GM23338 (cell line): ENCODE results near the gene KIFC3. TPM values are rescaled to one million over a fixed set of nuclear protein-coding genes. Genes with fewer than 3 reads are reported as not detected.

ENCODE experiments used
- ATAC-seq: fragments of 200-7000 bp; cut with Tn5 transposase; 3 replicates; pipeline ENCODE4 v1.9.1; 2020
- DNase-seq: peaks from one replicate; pipeline ENCODE4 v3.0.0-alpha.2; 2015; ENCODE audit warnings: low spot score
- H2AFZ ChIP-seq: fragments of 200-600 bp; sonication (generic); 2 replicates; pipeline ENCODE4 v1.8.0; 2016; ENCODE audit warnings: antibody characterized with exemption, mild to moderate bottlenecking, moderate library complexity
- H3F3A ChIP-seq: fragments of 200-600 bp; sonication (generic); replicated peaks from 2 replicates; pipeline ENCODE4 v1.8.0; 2017; ENCODE audit warnings: antibody characterized with exemption, mixed run types, low read depth
- H3K27ac ChIP-seq: fragments of 200-600 bp; sonication (generic); 2 replicates; pipeline ENCODE4 v1.6.1; 2016; ENCODE audit warnings: low read depth
- H3K27me3 ChIP-seq: fragments of 200-600 bp; sonication (generic); 2 replicates; pipeline ENCODE4 v1.8.0; 2016; ENCODE audit warnings: mild to moderate bottlenecking, mixed run types, moderate library complexity; ENCODE audit not compliant: insufficient read depth
- H3K36me3 ChIP-seq: fragments of 200-600 bp; sonication (generic); 2 replicates; pipeline ENCODE4 v1.8.0; 2016; ENCODE audit warnings: mild to moderate bottlenecking; ENCODE audit not compliant: insufficient read depth
- H3K4me1 ChIP-seq: fragments of 200-600 bp; sonication (generic); 2 replicates; pipeline ENCODE4 v1.8.0; 2016; ENCODE audit warnings: mild to moderate bottlenecking, moderate library complexity; ENCODE audit not compliant: insufficient read depth
- H3K4me2 ChIP-seq: fragments of 200-600 bp; sonication (generic); 2 replicates; pipeline ENCODE4 v1.7.1; 2017; ENCODE audit warnings: mixed run types
- H3K4me3 ChIP-seq: fragments of 200-600 bp; sonication (generic); 2 replicates; pipeline ENCODE4 v1.6.1; 2016; ENCODE audit warnings: mixed run types
- H3K79me2 ChIP-seq: fragments of 200-600 bp; sonication (generic); replicated peaks from 2 replicates; pipeline ENCODE4 v1.8.0; 2017; ENCODE audit warnings: mild to moderate bottlenecking; ENCODE audit not compliant: insufficient read depth
- H3K9me2 ChIP-seq: fragments of 200-600 bp; sonication (generic); 2 replicates; pipeline ENCODE4 v1.8.0; 2017; ENCODE audit not compliant: insufficient read depth
- H4K20me1 ChIP-seq: fragments of 200-600 bp; sonication (generic); replicated peaks from 2 replicates; pipeline ENCODE4 v1.8.0; 2017; ENCODE audit warnings: mild to moderate bottlenecking; ENCODE audit not compliant: insufficient read depth
- H3K27ac Mint-ChIP-seq: 2 replicates; pipeline ENCODE4 v1.8.0; 2020; ENCODE audit warnings: inconsistent platforms, mild to moderate bottlenecking, moderate library complexity, mixed read lengths
- H3K27me3 Mint-ChIP-seq: 3 replicates; pipeline ENCODE4 v1.8.0; 2022; ENCODE audit warnings: low read depth, mild to moderate bottlenecking, moderate library complexity, mixed read lengths, inconsistent platforms; ENCODE audit not compliant: insufficient read depth, poor library complexity
- H3K36me3 Mint-ChIP-seq: 3 replicates; pipeline ENCODE4 v1.8.0; 2021; ENCODE audit warnings: low read depth, mild to moderate bottlenecking, inconsistent platforms, moderate library complexity, mixed read lengths
- H3K4me1 Mint-ChIP-seq: 3 replicates; pipeline ENCODE4 v1.8.0; 2020; ENCODE audit warnings: mild to moderate bottlenecking, inconsistent platforms, mixed read lengths
- H3K4me3 Mint-ChIP-seq: 3 replicates; pipeline ENCODE4 v1.8.0; 2021; ENCODE audit warnings: moderate library complexity, mild to moderate bottlenecking, inconsistent platforms, mixed read lengths
- H3K9me3 Mint-ChIP-seq: 3 replicates; pipeline ENCODE4 v1.8.0; 2020; ENCODE audit warnings: moderate library complexity, mild to moderate bottlenecking, inconsistent platforms, mixed read lengths
- CREB1 ChIP-seq: fragments of 250-450 bp; sonication (Bioruptor Pico); IDR thresholded peaks from 2 replicates; pipeline ENCODE4 v1.5.0; 2020; ENCODE audit warnings: low read depth, mild to moderate bottlenecking, moderate library complexity
- CTCF ChIP-seq, 2 experiments: fragments of 200-600 bp in 1 of 2; sonication (generic) in 1 of 2; conservative IDR thresholded peaks; 2 replicates each; pipeline versions ENCODE4 v1.5.1 to v1.6.1; 2016 to 2017; ENCODE audit warnings: antibody characterized with exemption in 2 of 2, low read depth in 2 of 2, mild to moderate bottlenecking in 2 of 2, moderate library complexity in 1 of 2
- JUNB ChIP-seq: IDR thresholded peaks from one replicate; pipeline ENCODE4 v1.6.1; 2016; ENCODE audit warnings: antibody characterized with exemption; ENCODE audit not compliant: unreplicated experiment
- POLR2AphosphoS5 ChIP-seq: IDR thresholded peaks from 2 replicates; pipeline ENCODE4 v1.6.1; 2016; ENCODE audit warnings: antibody characterized with exemption, low read depth
- REST ChIP-seq: IDR thresholded peaks from one replicate; pipeline ENCODE4 v1.6.1; 2018; ENCODE audit warnings: antibody characterized with exemption; ENCODE audit not compliant: unreplicated experiment
- STAT1 ChIP-seq: IDR thresholded peaks from one replicate; pipeline ENCODE4 v1.6.1; 2016; ENCODE audit warnings: antibody characterized with exemption; ENCODE audit not compliant: unreplicated experiment
- ZNF114 ChIP-seq: fragments of 250-450 bp; sonication (Bioruptor Pico); IDR thresholded peaks from 2 replicates; pipeline ENCODE4 v1.5.0; 2020; ENCODE audit warnings: mild to moderate bottlenecking, moderate library complexity
- ZNF331 ChIP-seq: fragments of 250-450 bp; sonication (Bioruptor Pico); IDR thresholded peaks from 2 replicates; pipeline ENCODE4 v1.5.0; 2020; ENCODE audit warnings: low read depth, mild to moderate bottlenecking, moderate library complexity
- polyA plus RNA-seq: library from polyadenylated mRNA; unstranded; fragments of >200 nt; fragmentation: Nextera tagmentation; extraction: Ambion mirVana; gene quantifications from 2 replicates; pipeline ENCODE4 v1.2.1, GENCODE V29; 2016
- total RNA-seq: library from RNA; depleted of rRNA; stranded (reverse); fragments of >200 nt; shearing (Covaris generic); gene quantifications from 2 replicates; pipeline ENCODE4 v1.2.3, GENCODE V29; 2014

Gene KIFC3
- total and polyA plus RNA-seq, 2 experiments from 2014 or later, result 4.4 to 12.5 TPM

- H3K36me3 ChIP-seq, result no peaks in the 10 kb centered on the region
- Mint-ChIP-seq H3K36me3 (no peaks in the 10 kb centered on the region), H3K27ac (no peak overlapping the region), H3K4me1 (peaks cover 15% of the 10 kb centered on the region), H3K9me3 (no peaks in the 10 kb centered on the region), H3K27me3 (peaks cover 10% of the 10 kb centered on the region), H3K4me3 (no peak overlapping the region)
- no peaks in the 10 kb centered on the region for H3K9me2 ChIP-seq
- no peaks in the 10 kb centered on the region for H3K27me3 ChIP-seq
- H3K79me2 ChIP-seq, result no peaks in the 10 kb centered on the region
- H3K4me1 ChIP-seq, result no peaks in the 10 kb centered on the region
- DNase-seq (no peak), ATAC-seq (no peak)
- H3K4me2 ChIP-seq, result no peak overlapping the region
- H4K20me1 ChIP-seq, result no peaks in the 10 kb centered on the region
- H3F3A ChIP-seq, result no peaks in the 10 kb centered on the region
- TF ChIP-seq ZNF331 (CRISPR knock-in tag), result no peak
- TF ChIP-seq REST, result no peak
- TF ChIP-seq CTCF (conservative IDR thresholded peaks at IDR 0.05; ENCODE audit: low read depth in 2 of 2), result no peak
- TF ChIP-seq CREB1 (CRISPR knock-in tag), result no peak
- H3K4me3 ChIP-seq, result no peak overlapping the region
- H2AFZ ChIP-seq, result no peak overlapping the region
- no peak overlapping the region for H3K27ac ChIP-seq
Observed at GRCh38 chr16:57821149-57821971, 19.1 kb upstream of the KIFC3 start.

DNA sequence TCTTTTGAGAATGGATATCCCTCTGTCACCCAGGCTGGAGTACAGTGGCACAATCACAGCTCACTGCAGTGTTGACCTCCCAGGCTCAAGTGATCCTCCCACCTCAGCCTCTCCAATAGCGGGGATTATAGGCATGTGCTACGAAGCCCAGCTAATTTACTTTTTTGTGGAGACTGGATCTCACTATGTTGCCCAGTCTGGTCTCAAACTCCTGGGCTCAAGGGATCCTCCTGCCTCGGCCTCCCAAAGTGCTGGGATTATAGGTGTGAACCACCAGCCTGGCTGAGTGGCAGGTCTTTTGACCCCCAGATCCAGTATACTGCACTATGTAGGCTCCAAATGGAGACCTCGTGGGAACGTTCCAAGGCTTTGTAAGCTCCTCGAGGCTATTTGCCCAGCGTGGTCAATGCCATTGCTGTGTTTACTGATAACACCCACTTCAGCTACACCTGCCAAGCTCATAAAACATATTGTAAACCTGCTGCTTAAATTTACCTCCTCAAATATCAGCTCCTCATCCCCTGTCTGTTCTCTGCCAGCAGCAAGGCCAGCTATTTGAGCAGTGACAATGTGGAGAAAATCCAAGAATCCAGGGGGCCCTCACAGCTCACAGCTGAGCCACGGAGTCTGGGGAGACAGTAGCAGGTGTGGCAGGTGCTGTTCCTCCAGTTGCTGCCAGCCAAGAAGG lies 16.2 kb upstream of the KIFC3 start:
- ATAC-seq, result no peak
- Histone ChIP-seq H3K36me3 (no peaks in the 10 kb centered on the region), H3K79me2 (no peaks in the 10 kb centered on the region), H3K27ac (no peak overlapping the region), H3K4me2 (no peak overlapping the region), H4K20me1 (no peaks in the 10 kb centered on the region), H3K4me3 (no peak overlapping the region), H3K4me1 (peaks cover under 1% of the 10 kb centered on the region; the same call in 1 of the 2 replicates), H3K27me3 (no peaks in the 10 kb centered on the region), H2AFZ (no peak overlapping the region), H3F3A (no peaks in the 10 kb centered on the region), H3K9me2 (no peaks in the 10 kb centered on the region)
- Mint-ChIP-seq H3K9me3 (no peaks in the 10 kb centered on the region), H3K27ac (no peak overlapping the region), H3K27me3 (peaks cover 6% of the 10 kb centered on the region), H3K36me3 (no peaks in the 10 kb centered on the region), H3K4me3 (no peak overlapping the region), H3K4me1 (peaks cover 22% of the 10 kb centered on the region)
- no peak for DNase-seq
- TF ChIP-seq CREB1 (CRISPR knock-in tag) (no peak), POLR2AphosphoS5 (no peak), CTCF (conservative IDR thresholded peaks at IDR 0.05; ENCODE audit: low read depth in 2 of 2) (no peak), ZNF331 (CRISPR knock-in tag) (no peak), STAT1 (no peak), JUNB (no peak), ZNF114 (CRISPR knock-in tag) (no peak), REST (no peak)
